HEK293 (cell line): ENCODE data around the gene MMS19.

ENCODE experiments used
- CTCF ChIA-PET: fragments of 350-600 bp; formaldehyde crosslinking; extraction: SDS; loops from one replicate; lab custom pipeline; 2021; ENCODE audit warnings: antibody characterized with exemption; lab: Yijun Ruan, JAX
- POLR2A ChIA-PET: fragments of 300-600 bp; formaldehyde crosslinking; extraction: SDS; loops from one replicate; lab custom pipeline; 2020; ENCODE audit warnings: antibody characterized with exemption, inconsistent platforms; lab: Yijun Ruan, JAX
- H3K27ac ChIP-seq: fragments of 200-500 bp; sonication (Bioruptor generic); 2 replicates; pipeline ENCODE4 v1.5.1; 2014; ENCODE audit warnings: low read depth, low read length, control low read depth, inconsistent platforms; ENCODE audit errors: extremely low read depth
- H3K36me3 ChIP-seq, 2 experiments: fragments of 200-500 bp in 1 of 2; sonication (Bioruptor generic) in 1 of 2; 1 replicate in 1 of 2; 2 replicates in 1 of 2; pipeline ENCODE4 v1.5.1; 2014 to 2017; ENCODE audit warnings: inconsistent platforms in 2 of 2, low read length in 2 of 2; ENCODE audit not compliant: control insufficient read depth in 2 of 2, insufficient read depth in 1 of 2
- H3K4me1 ChIP-seq: fragments of 200-500 bp; sonication (Bioruptor generic); 2 replicates; pipeline ENCODE4 v1.5.1; 2014; ENCODE audit warnings: mild to moderate bottlenecking, low read length, inconsistent platforms; ENCODE audit not compliant: control insufficient read depth, insufficient read depth
- H3K4me3 ChIP-seq: 2 replicates; pipeline ENCODE4 v1.5.1; 2011; ENCODE audit warnings: low read depth, mild to moderate bottlenecking, control low read depth, low read length, moderate library complexity
- H3K9me3 ChIP-seq: fragments of 200-500 bp; sonication (Bioruptor generic); 2 replicates; pipeline ENCODE4 v1.5.1; 2014; ENCODE audit warnings: low read depth, low read length, inconsistent platforms; ENCODE audit not compliant: control insufficient read depth, insufficient read depth
- EGR2 ChIP-seq: fragments of 450-650 bp; formaldehyde crosslinking; IDR thresholded peaks from 2 replicates; pipeline ENCODE4 v1.5.1; 2016; ENCODE audit warnings: low read depth, missing biosample characterization, missing genetic modification characterization
- GFI1B ChIP-seq: fragments of 450-650 bp; formaldehyde crosslinking; IDR thresholded peaks from 2 replicates; pipeline ENCODE4 v1.5.1; 2016; ENCODE audit warnings: missing biosample characterization, missing genetic modification characterization
- GLIS2 ChIP-seq: fragments of 450-650 bp; formaldehyde crosslinking; IDR thresholded peaks from 2 replicates; pipeline ENCODE4 v1.5.1; 2016; ENCODE audit warnings: missing biosample characterization, missing genetic modification characterization
- KLF10 ChIP-seq: fragments of 450-650 bp; IDR thresholded peaks from 2 replicates; pipeline ENCODE4 v1.5.1; 2018; ENCODE audit warnings: missing biosample characterization, mild to moderate bottlenecking, missing genetic modification characterization
- SALL2 ChIP-seq: fragments of 450-650 bp; formaldehyde crosslinking; IDR thresholded peaks from 2 replicates; pipeline ENCODE4 v1.5.0; 2017; ENCODE audit warnings: missing biosample characterization, mild to moderate bottlenecking, missing genetic modification characterization, borderline replicate concordance
- ZBTB11 ChIP-seq: fragments of 450-650 bp; formaldehyde crosslinking; conservative IDR thresholded peaks from 2 replicates; pipeline ENCODE4 v1.5.1; 2016; ENCODE audit warnings: low read depth, missing biosample characterization, missing genetic modification characterization
- ZBTB26 ChIP-seq: fragments of 450-650 bp; formaldehyde crosslinking; optimal IDR thresholded peaks from 2 replicates; pipeline ENCODE3; 2016; ENCODE audit warnings: missing biosample characterization, mild to moderate bottlenecking, missing genetic modification characterization
- ZFHX2 ChIP-seq: fragments of 450-650 bp; formaldehyde crosslinking; conservative IDR thresholded peaks from 2 replicates; pipeline ENCODE4 v1.5.1; 2016; ENCODE audit warnings: missing biosample characterization, missing genetic modification characterization
- ZNF121 ChIP-seq: fragments of 450-650 bp; formaldehyde crosslinking; IDR thresholded peaks from 2 replicates; pipeline ENCODE4 v1.5.1; 2016; ENCODE audit warnings: missing biosample characterization, missing genetic modification characterization
- ZNF146 ChIP-seq: fragments of 450-650 bp; formaldehyde crosslinking; IDR thresholded peaks from 2 replicates; pipeline ENCODE4 v1.5.1; 2016; ENCODE audit warnings: missing biosample characterization, missing genetic modification characterization
- ZNF280C ChIP-seq: fragments of 450-650 bp; formaldehyde crosslinking; IDR thresholded peaks from 2 replicates; pipeline ENCODE4 v1.5.1; 2016; ENCODE audit warnings: missing biosample characterization, missing genetic modification characterization
- ZNF335 ChIP-seq: fragments of 450-650 bp; formaldehyde crosslinking; conservative IDR thresholded peaks from 2 replicates; pipeline ENCODE4 v1.5.1; 2016; ENCODE audit warnings: missing biosample characterization, missing genetic modification characterization
- ZNF521 ChIP-seq: fragments of 450-650 bp; formaldehyde crosslinking; IDR thresholded peaks from 2 replicates; pipeline ENCODE4 v1.5.1; 2017; ENCODE audit warnings: missing biosample characterization, mild to moderate bottlenecking, missing genetic modification characterization
- ZNF530 ChIP-seq: fragments of 450-650 bp; formaldehyde crosslinking; IDR thresholded peaks from 2 replicates; pipeline ENCODE4 v1.5.1; 2016; ENCODE audit warnings: low read depth, missing biosample characterization, missing genetic modification characterization
- ZNF555 ChIP-seq: fragments of 450-650 bp; formaldehyde crosslinking; conservative IDR thresholded peaks from 2 replicates; pipeline ENCODE4 v1.5.1; 2017; ENCODE audit warnings: missing biosample characterization, mild to moderate bottlenecking, missing genetic modification characterization, inconsistent platforms
- ZNF624 ChIP-seq: fragments of 450-650 bp; formaldehyde crosslinking; IDR thresholded peaks from 2 replicates; pipeline ENCODE4 v1.5.1; 2017; ENCODE audit warnings: missing biosample characterization, missing genetic modification characterization
- ZNF629 ChIP-seq: fragments of 450-650 bp; formaldehyde crosslinking; IDR thresholded peaks from 2 replicates; pipeline ENCODE4 v1.5.1; 2017; ENCODE audit warnings: missing biosample characterization, missing genetic modification characterization
- ZNF76 ChIP-seq: fragments of 450-650 bp; formaldehyde crosslinking; IDR thresholded peaks from 2 replicates; pipeline ENCODE4; 2016; ENCODE audit warnings: low read depth, missing biosample characterization, missing genetic modification characterization, borderline replicate concordance
- ZNF777 ChIP-seq: fragments of 450-650 bp; formaldehyde crosslinking; IDR thresholded peaks from 2 replicates; pipeline ENCODE4 v1.5.1; 2017; ENCODE audit warnings: missing biosample characterization, missing genetic modification characterization, borderline replicate concordance

MMS19 gene

GRCh38 chr10:97510686-97511085 lies 12.5 kb upstream of the MMS19 start:
- Histone ChIP-seq H3K4me1 (no peaks in the 10 kb centered on the region), H3K9me3 (no peaks in the 10 kb centered on the region), H3K27ac (no peak overlapping the region), H3K4me3 (no peak overlapping the region), H3K36me3 (no peaks in the 10 kb centered on the region)
- no peak for TF ChIP-seq SALL2
- TF ChIP-seq GLIS2, result no peak
- TF ChIP-seq ZNF280C (tag by site-specific recombination), result no peak
- no peak for TF ChIP-seq KLF10 (tag by site-specific recombination)
- no peak for TF ChIP-seq ZNF624 (tag by site-specific recombination)
- TF ChIP-seq ZNF555 (tag by site-specific recombination), result no peak
- no peak for TF ChIP-seq ZNF121 (tag by site-specific recombination)
- TF ChIP-seq ZNF76 (tag by site-specific recombination), result no peak
- TF ChIP-seq ZNF629 (tag by site-specific recombination), result no peak
- no peak for TF ChIP-seq ZNF335 (tag by site-specific recombination)
- TF ChIP-seq ZBTB11 (tag by site-specific recombination), result no peak
- TF ChIP-seq ZNF146 (tag by site-specific recombination), result no peak
- TF ChIP-seq ZNF777 (tag by site-specific recombination), result no peak
- no peak for TF ChIP-seq GFI1B
- TF ChIP-seq ZNF530 (tag by site-specific recombination), result no peak
- CTCF ChIA-PET, result no interaction called here
- POLR2A ChIA-PET, result no interaction called here

- H3K36me3 ChIP-seq, result no peaks in the 10 kb centered on the region
- peak; percentile 59 for TF ChIP-seq ZFHX2 (tag by site-specific recombination)
- no peak for TF ChIP-seq ZNF521 (tag by site-specific recombination)
- TF ChIP-seq EGR2, result peak; percentile 49; the same call in 1 of the 2 replicates
- TF ChIP-seq ZBTB26 (tag by site-specific recombination), result peak; percentile 10
- H3K4me3 ChIP-seq, result no peak overlapping the region
- POLR2A ChIA-PET, result no interaction called here
- CTCF ChIA-PET, result interaction anchor here (0.6 to 1.1 kb wide), 4 partner anchors 26 to 436 kb away, joined by 3 to 10 read pairs (median 3); no protein-coding TSS in a partner anchor
- no peak overlapping the region for H3K27ac ChIP-seq
- no peaks in the 10 kb centered on the region for H3K4me1 ChIP-seq
- H3K9me3 ChIP-seq, result no peaks in the 10 kb centered on the region
Measured at GRCh38 chr10:97509120-97509680, 11.0 kb upstream of the MMS19 start.
